Type B pancreatic cell (in vitro differentiated cells): Measurements from ENCODE around the gene PLPP1. TPM values are rescaled to one million over a fixed set of nuclear protein-coding genes. Genes with fewer than 3 reads are reported as not detected.

Experiments
- DNase-seq: peaks from one replicate; pipeline ENCODE4 v3.0.0; 2021; ENCODE audit warnings: mixed read lengths; ENCODE audit not compliant: unreplicated experiment; ENCODE audit errors: extremely low spot score
- H3K27ac Mint-ChIP-seq: 2 replicates; pipeline ENCODE4 v1.8.0; 2021; ENCODE audit warnings: mild to moderate bottlenecking, mixed read lengths
- H3K27me3 Mint-ChIP-seq: 2 replicates; pipeline ENCODE4 v1.8.0; 2021; ENCODE audit warnings: mixed read lengths
- H3K36me3 Mint-ChIP-seq: 2 replicates; pipeline ENCODE4 v1.8.0; 2021; ENCODE audit warnings: mixed read lengths
- H3K4me1 Mint-ChIP-seq: one replicate; pipeline ENCODE4 v1.8.0; 2021; ENCODE audit warnings: mixed read lengths; ENCODE audit not compliant: unreplicated experiment
- H3K4me3 Mint-ChIP-seq: 2 replicates; pipeline ENCODE4 v1.8.0; 2021; ENCODE audit warnings: mild to moderate bottlenecking, mixed read lengths
- H3K9me3 Mint-ChIP-seq: 2 replicates; pipeline ENCODE4 v1.8.0; 2021; ENCODE audit warnings: mixed read lengths
- CTCF ChIP-seq: fragments of 200-600 bp; sonication (generic); conservative IDR thresholded peaks from 2 replicates; pipeline ENCODE4 v1.5.0; 2021; ENCODE audit warnings: antibody characterized with exemption, mild to moderate bottlenecking
- total RNA-seq: library from RNA; stranded (reverse); gene quantifications from 2 replicates; pipeline ENCODE4 v1.2.1, GENCODE V29; 2021; ENCODE audit warnings: low replicate concordance

The PLPP1 gene
- total RNA-seq, 1 donor from 2014 or later = 12.8 TPM

GRCh38 chr5:55484531-55484930, 50.2 kb downstream of the PLPP1 start:
- no peaks in the 10 kb centered on the region for H3K27me3 Mint-ChIP-seq
- DNase-seq = no peak
- H3K4me1 Mint-ChIP-seq = no peaks in the 10 kb centered on the region
- no peak overlapping the region for H3K4me3 Mint-ChIP-seq
- peaks cover 2% of the 10 kb centered on the region for H3K36me3 Mint-ChIP-seq
- H3K9me3 Mint-ChIP-seq = no peaks in the 10 kb centered on the region
- TF ChIP-seq CTCF = no peak
- no peak overlapping the region for H3K27ac Mint-ChIP-seq

GRCh38 chr5:55483885-55484284, 50.9 kb downstream of the PLPP1 start:
- H3K4me1 Mint-ChIP-seq = no peaks in the 10 kb centered on the region
- H3K4me3 Mint-ChIP-seq = no peak overlapping the region
- H3K27me3 Mint-ChIP-seq = no peaks in the 10 kb centered on the region
- DNase-seq = no peak
- H3K9me3 Mint-ChIP-seq = no peaks in the 10 kb centered on the region
- H3K36me3 Mint-ChIP-seq = no peaks in the 10 kb centered on the region
- TF ChIP-seq CTCF = no peak
- H3K27ac Mint-ChIP-seq = no peak overlapping the region

GRCh38 chr5:55481293-55481855, 53.4 kb downstream of the PLPP1 start:
- Mint-ChIP-seq H3K9me3 (no peaks in the 10 kb centered on the region), H3K27ac (no peak overlapping the region), H3K27me3 (no peaks in the 10 kb centered on the region), H3K36me3 (no peaks in the 10 kb centered on the region), H3K4me3 (no peak overlapping the region), H3K4me1 (no peaks in the 10 kb centered on the region)
- DNase-seq = no peak
- no peak for TF ChIP-seq CTCF

GRCh38 chr5:55480781-55481180, 54.0 kb downstream of the PLPP1 start:
- Mint-ChIP-seq H3K27ac (no peak overlapping the region), H3K4me3 (no peak overlapping the region), H3K4me1 (no peaks in the 10 kb centered on the region), H3K36me3 (no peaks in the 10 kb centered on the region), H3K9me3 (no peaks in the 10 kb centered on the region), H3K27me3 (no peaks in the 10 kb centered on the region)
- TF ChIP-seq CTCF = no peak
- DNase-seq = no peak

- DNase-seq = no peak
- TF ChIP-seq CTCF = no peak
- Mint-ChIP-seq H3K4me1 (no peaks in the 10 kb centered on the region), H3K9me3 (no peaks in the 10 kb centered on the region), H3K27me3 (no peaks in the 10 kb centered on the region), H3K27ac (no peak overlapping the region), H3K4me3 (no peak overlapping the region), H3K36me3 (no peaks in the 10 kb centered on the region)
Measured at GRCh38 chr5:55472642-55473041, 62.1 kb downstream of the PLPP1 start.

- Mint-ChIP-seq H3K9me3 (no peaks in the 10 kb centered on the region), H3K4me1 (no peaks in the 10 kb centered on the region), H3K4me3 (no peak overlapping the region), H3K27ac (no peak overlapping the region), H3K27me3 (no peaks in the 10 kb centered on the region), H3K36me3 (no peaks in the 10 kb centered on the region)
- TF ChIP-seq CTCF = no peak
- no peak for DNase-seq
Measured at GRCh38 chr5:55471468-55471867, 63.3 kb downstream of the PLPP1 start.
